ENCODE results near the gene TGFBRAP1. TPM values are rescaled to one million over a fixed set of nuclear protein-coding genes. Genes with fewer than 3 reads are reported as not detected.

The TGFBRAP1 gene
- total RNA-seq, 2 donors from 2014 or later, result 14.2 to 19.8 TPM

DNA sequence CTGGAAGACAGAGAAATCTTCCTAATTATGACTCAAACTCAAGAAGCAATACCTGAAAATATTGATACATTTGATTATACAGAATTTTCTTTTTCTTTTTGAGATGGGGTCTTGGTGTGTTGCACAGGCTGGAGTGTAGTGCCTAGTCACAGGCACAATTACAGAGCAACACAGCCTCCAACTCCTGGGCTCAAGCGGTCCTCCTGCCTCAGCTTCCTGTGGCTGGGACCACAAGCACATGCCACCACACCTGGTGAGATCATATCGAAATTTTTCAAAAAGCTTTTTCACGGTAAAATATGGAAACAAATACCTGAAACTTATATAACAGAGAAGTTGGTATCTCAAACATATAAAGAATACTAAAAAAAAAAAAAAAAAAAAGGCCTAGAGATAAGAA lies 27.9 kb downstream of the TGFBRAP1 start:
- no peaks in the 10 kb centered on the region for H3K36me3 ChIP-seq
- H3K4me1 ChIP-seq, result no peaks in the 10 kb centered on the region
- H3K4me3 ChIP-seq, result no peak overlapping the region
- no peak for DNase-seq
- no peak overlapping the region for H3K27ac ChIP-seq
- H3K9ac ChIP-seq (ENCODE audit: low read depth in 2 of 2, low read length in 2 of 2), result no peak overlapping the region
- H3K9me3 ChIP-seq, result no peaks in the 10 kb centered on the region
- intact Hi-C loops (cut with DNase I), result no loop called here
- H3K27me3 ChIP-seq, result no peaks in the 10 kb centered on the region
- TF ChIP-seq, protein P1, sequence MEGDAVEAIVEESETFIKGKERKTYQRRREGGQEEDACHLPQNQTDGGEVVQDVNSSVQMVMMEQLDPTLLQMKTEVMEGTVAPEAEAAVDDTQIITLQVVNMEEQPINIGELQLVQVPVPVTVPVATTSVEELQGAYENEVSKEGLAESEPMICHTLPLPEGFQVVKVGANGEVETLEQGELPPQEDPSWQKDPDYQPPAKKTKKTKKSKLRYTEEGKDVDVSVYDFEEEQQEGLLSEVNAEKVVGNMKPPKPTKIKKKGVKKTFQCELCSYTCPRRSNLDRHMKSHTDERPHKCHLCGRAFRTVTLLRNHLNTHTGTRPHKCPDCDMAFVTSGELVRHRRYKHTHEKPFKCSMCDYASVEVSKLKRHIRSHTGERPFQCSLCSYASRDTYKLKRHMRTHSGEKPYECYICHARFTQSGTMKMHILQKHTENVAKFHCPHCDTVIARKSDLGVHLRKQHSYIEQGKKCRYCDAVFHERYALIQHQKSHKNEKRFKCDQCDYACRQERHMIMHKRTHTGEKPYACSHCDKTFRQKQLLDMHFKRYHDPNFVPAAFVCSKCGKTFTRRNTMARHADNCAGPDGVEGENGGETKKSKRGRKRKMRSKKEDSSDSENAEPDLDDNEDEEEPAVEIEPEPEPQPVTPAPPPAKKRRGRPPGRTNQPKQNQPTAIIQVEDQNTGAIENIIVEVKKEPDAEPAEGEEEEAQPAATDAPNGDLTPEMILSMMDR (IDR thresholded peaks at IDR 0.05), result no peak

- Histone ChIP-seq H3K4me1 (no peaks in the 10 kb centered on the region), H3K27me3 (no peaks in the 10 kb centered on the region), H3K9me3 (no peaks in the 10 kb centered on the region), H3K27ac (no peak overlapping the region), H3K9ac (ENCODE audit: low read depth in 2 of 2, low read length in 2 of 2) (no peak overlapping the region), H3K4me3 (no peak overlapping the region), H3K36me3 (no peaks in the 10 kb centered on the region)
- intact Hi-C loops (cut with DNase I), result no loop called here
- DNase-seq, result no peak
- TF ChIP-seq, protein P1 (IDR thresholded peaks at IDR 0.05), result no peak
Measured at GRCh38 chr2:105299290-105299689, 30.2 kb downstream of the TGFBRAP1 start.

GRCh38 chr2:105298017-105298416 lies 31.5 kb downstream of the TGFBRAP1 start:
- H3K27me3 ChIP-seq, result no peaks in the 10 kb centered on the region
- H3K4me1 ChIP-seq, result no peaks in the 10 kb centered on the region
- TF ChIP-seq, protein P1 (IDR thresholded peaks at IDR 0.05), result no peak
- no peak overlapping the region for H3K27ac ChIP-seq
- H3K9ac ChIP-seq (ENCODE audit: low read depth in 2 of 2, low read length in 2 of 2), result no peak overlapping the region
- H3K4me3 ChIP-seq, result no peak overlapping the region
- H3K9me3 ChIP-seq, result no peaks in the 10 kb centered on the region
- DNase-seq, result no peak
- intact Hi-C loops (cut with DNase I), result no loop called here
- H3K36me3 ChIP-seq, result no peaks in the 10 kb centered on the region

GRCh38 chr2:105297216-105297615 lies 32.3 kb downstream of the TGFBRAP1 start:
- intact Hi-C loops (cut with DNase I), result no loop called here
- Histone ChIP-seq H3K27me3 (no peaks in the 10 kb centered on the region), H3K9me3 (no peaks in the 10 kb centered on the region), H3K9ac (ENCODE audit: low read depth in 2 of 2, low read length in 2 of 2) (no peak overlapping the region), H3K36me3 (no peaks in the 10 kb centered on the region), H3K4me3 (no peak overlapping the region), H3K27ac (no peak overlapping the region), H3K4me1 (no peaks in the 10 kb centered on the region)
- TF ChIP-seq, protein P1 (IDR thresholded peaks at IDR 0.05), result no peak
- no peak for DNase-seq

DNA sequence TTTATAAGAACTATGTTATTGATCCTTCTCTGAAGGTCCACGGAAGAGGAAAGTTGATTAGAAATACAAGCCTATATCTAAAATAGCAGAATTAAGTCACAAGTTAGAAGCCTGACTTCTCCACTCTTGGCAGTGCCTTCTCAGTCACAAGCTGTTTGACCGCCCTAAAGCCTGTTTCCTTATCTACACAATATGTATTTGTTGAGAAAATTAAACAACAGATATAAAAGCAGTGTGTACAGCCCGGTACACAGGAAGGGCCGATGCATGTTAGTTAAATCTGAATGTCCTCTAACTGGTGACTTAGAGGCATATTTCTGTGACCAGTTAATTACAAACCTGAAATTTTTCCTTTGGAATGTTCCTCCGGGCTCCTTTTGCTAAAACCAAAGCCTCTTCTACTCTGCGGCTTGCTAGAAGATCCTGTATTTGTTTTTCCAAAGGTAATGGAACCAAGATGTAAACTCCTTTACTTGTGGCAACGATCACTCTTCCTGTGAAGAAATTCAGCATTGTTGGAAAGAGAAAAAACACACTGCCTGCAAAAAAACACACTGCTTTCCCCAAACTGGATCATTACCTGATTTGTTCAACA lies 33.4 kb downstream of the TGFBRAP1 start:
- Histone ChIP-seq H3K36me3 (no peaks in the 10 kb centered on the region), H3K27ac (no peak overlapping the region), H3K9me3 (no peaks in the 10 kb centered on the region), H3K27me3 (no peaks in the 10 kb centered on the region), H3K4me1 (no peaks in the 10 kb centered on the region), H3K9ac (ENCODE audit: low read depth in 2 of 2, low read length in 2 of 2) (no peak overlapping the region), H3K4me3 (no peak overlapping the region)
- intact Hi-C loops (cut with DNase I), result no loop called here
- no peak for DNase-seq
- TF ChIP-seq, protein P1 (IDR thresholded peaks at IDR 0.05), result no peak
